SIG-M5 treated with dmso at 0.1 percent for 504 hours (cell line): Measurements from ENCODE around the gene THSD7A.

Experiments used
- DNase-seq: peaks from one replicate; lab custom pipeline; 2025; ENCODE audit not compliant: unreplicated experiment; lab: John Stamatoyannopoulos, UW

Gene THSD7A, protein sequence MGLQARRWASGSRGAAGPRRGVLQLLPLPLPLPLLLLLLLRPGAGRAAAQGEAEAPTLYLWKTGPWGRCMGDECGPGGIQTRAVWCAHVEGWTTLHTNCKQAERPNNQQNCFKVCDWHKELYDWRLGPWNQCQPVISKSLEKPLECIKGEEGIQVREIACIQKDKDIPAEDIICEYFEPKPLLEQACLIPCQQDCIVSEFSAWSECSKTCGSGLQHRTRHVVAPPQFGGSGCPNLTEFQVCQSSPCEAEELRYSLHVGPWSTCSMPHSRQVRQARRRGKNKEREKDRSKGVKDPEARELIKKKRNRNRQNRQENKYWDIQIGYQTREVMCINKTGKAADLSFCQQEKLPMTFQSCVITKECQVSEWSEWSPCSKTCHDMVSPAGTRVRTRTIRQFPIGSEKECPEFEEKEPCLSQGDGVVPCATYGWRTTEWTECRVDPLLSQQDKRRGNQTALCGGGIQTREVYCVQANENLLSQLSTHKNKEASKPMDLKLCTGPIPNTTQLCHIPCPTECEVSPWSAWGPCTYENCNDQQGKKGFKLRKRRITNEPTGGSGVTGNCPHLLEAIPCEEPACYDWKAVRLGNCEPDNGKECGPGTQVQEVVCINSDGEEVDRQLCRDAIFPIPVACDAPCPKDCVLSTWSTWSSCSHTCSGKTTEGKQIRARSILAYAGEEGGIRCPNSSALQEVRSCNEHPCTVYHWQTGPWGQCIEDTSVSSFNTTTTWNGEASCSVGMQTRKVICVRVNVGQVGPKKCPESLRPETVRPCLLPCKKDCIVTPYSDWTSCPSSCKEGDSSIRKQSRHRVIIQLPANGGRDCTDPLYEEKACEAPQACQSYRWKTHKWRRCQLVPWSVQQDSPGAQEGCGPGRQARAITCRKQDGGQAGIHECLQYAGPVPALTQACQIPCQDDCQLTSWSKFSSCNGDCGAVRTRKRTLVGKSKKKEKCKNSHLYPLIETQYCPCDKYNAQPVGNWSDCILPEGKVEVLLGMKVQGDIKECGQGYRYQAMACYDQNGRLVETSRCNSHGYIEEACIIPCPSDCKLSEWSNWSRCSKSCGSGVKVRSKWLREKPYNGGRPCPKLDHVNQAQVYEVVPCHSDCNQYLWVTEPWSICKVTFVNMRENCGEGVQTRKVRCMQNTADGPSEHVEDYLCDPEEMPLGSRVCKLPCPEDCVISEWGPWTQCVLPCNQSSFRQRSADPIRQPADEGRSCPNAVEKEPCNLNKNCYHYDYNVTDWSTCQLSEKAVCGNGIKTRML (N-terminal part only)

DNA sequence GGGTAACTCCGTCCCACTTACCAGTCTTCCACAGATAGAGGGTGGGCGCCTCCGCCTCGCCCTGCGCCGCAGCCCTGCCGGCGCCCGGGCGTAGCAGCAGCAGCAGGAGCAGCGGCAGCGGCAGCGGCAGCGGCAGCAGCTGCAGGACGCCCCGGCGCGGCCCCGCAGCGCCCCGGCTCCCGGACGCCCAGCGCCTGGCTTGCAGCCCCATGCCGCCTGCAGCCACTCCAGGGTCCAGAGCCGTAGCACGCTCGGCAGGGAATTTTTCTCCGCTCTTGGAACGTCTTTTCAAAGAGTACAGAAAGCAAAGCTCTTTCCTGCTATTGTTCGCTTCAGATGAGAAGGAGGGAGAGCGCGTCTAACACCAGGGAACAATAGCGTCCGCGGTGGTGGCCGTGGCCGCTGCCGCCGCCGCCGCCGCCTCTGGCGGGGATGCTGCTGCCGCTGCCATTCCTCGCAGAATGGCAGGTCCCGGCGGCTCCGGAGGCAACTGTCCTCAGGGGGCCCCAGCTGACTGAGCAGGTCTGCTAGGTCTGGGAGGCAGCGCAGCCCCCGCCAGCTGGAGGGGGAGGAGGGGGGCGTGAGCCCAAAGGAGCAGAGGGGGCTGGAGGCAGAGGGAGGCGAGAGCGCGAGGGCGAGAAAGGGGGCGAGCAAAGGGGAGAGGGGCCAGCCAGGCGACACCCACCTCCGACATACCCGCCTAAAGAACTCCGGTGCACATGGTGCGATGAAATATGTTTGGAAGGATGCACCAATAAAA lies at the start of gene THSD7A:
Gene THSD7A, minus strand, starts transcription at position 463 of the 760 bp plus-strand sequence. Its CDS starts 252 bp downstream, at position 211.
- DNase-seq, result peak; percentile 19

DNA sequence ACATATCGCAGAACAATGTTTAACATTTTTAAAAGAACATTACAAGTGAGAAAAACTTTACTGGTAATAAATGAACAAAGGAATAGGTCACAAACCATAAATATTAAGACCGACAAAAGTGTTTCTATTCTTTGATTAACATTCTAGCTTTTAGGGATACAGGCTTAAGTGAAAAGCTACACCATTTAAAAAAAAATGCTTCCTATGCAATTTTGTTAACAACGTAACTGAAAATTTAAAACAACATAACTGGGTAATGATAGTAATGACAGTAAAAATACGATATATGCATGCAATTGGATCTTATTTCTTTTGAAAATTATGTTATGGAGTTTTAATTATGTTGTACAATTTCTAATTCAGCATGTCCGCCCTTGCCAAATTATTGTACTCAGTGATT lies 49.7 kb upstream of the THSD7A start:
- no peak for DNase-seq

DNA sequence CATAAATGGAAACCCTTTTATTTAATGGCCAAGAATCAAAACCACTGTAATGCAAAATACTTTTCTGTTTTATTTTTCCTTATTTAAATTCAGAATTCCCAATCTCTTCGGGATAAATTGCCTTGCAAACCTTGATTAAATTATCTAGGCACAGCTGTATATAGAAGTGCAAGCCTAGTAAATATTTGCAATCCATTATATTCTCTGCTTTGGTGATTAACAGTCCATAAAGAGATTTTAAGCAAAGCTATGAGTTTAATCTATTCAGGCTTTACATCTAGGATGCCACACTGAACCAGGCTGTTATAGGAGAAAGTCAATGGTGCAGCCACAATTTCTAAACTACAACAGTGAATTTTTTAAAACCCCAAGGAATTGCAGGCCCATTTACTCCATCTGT lies 43.6 kb upstream of the THSD7A start:
- no peak for DNase-seq

DNA sequence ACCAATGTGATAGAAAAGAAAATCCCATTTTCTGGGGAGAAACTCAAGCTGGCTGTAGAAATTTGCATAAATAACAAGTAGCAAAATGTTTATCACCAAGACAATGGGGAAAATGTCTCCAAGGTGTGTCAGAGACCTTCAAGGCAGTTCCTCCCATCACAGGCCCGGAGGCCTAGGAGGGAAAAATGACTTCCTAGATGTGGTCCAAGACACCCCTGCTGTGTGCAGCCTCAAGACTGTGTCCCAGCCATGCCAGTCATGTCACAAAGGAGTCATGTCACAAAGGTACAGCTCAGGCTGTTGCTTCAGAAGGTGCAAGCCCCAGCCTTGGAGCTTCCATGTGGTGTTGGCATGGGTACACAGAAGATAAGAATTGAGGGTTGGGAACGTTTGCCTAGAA lies 33.7 kb upstream of the THSD7A start:
- DNase-seq, result no peak

DNA sequence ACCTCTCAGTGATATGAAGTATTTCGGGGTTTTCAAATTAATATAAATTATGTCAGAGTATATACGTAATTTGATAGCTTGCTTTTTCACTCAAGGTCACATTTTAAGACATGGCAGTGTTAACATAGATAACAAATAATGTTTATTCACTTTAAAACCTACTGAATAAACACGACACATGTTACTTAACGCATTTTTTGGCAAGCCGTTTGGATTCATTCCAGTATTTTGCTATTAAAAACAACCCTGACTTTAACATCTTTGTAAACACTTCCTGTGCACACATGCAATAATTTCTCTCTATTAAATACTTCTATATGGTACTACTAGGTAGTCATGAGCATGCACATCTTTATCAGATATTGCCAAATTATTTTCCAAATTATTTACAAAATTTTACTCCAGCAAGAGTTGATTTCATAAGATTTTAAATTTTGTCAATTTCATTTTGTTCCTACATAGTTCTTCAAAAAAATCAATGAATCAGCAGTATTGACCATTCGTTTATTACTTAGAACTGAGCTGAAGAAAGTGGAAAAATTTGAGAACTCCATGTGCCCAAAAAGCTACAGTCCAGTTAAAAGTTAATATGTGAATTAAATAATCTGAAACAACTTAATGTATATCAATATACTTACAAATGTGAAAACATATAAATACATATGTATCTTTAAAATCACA lies 26.8 kb upstream of the THSD7A start:
- no peak for DNase-seq

DNA sequence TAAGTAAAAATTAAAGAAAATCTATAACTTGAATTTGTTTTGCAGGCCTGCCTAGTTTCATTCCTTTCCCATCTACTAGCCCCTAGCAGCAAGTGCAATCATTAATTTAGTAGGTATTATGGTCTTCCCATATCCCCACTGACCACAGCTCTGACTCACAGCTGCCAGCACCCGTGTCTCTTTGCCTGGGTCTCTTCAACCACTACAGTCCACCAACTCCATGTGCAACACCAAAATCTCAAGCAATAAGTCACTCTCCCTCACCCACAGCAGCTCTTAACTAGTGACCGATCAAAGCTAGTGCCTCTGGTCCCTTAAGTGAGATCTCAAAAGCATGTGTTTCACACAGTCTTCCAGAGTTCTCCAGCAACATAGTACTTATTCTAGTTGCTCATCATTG lies 26.0 kb upstream of the THSD7A start:
- DNase-seq, result no peak

DNA sequence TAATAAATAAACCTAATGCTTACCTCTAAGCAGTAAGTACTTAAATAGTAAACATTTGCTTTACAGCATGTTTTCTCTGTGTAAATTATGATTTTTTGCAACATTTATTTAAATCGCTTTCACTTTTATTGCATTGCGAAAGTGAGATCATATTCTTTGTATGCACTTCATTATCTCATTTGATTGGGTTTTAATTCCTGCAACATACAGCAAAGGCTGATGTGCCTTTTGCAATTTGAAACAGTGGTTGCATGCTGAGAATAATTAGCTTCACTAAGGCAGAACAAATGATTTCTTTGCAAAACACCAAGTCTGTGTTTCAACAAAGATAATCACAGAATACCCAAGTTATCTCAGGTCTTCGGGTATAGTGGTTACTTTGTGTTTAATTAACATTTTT lies 16.3 kb upstream of the THSD7A start:
- DNase-seq, result no peak

DNA sequence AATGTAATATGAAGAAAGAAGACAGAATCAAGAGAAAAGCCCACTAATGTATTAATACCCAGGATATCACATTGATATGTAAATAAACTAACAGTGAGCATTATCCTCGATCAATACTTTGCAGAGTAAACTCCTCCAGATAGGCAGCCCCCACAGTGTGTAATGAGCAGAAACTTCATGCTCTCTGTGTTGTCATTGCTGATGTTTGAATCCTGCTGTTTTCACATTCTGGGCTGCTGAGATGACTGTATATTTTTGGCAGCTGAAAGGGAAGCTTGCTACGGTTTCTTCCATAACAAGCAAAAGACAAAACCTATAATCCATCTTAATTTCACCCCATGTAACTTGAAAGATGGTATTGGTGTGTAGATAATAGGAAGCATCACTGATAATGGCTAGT lies 15.3 kb upstream of the THSD7A start:
- DNase-seq, result no peak

DNA sequence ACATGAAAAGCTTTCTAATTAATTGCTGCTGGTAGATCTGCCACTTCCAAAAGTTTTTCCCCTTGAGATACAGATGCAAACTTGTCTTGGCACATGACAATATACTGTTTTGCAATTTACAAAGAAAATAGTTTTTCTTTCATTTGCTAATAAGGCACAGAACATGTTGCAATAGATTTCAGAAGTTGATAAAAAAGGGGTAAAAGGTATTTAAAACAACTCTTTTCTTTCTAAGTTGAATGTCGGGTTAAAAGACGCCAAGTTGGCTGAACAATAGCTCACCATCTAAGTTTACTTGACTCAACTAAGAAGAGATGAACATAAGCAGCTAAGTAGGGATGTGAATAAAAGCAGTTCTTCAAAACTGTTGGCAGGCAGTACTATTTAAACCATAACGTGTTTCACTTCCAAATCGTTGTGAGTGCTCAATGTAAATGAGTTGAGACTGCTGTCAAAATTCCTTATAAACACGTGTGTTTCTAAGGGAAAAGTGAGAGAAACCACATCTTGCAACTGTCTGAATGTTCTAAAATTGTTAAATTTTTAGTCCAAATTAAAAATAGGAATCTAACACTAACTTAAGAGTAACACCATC lies 14.5 kb upstream of the THSD7A start:
- DNase-seq, result no peak

DNA sequence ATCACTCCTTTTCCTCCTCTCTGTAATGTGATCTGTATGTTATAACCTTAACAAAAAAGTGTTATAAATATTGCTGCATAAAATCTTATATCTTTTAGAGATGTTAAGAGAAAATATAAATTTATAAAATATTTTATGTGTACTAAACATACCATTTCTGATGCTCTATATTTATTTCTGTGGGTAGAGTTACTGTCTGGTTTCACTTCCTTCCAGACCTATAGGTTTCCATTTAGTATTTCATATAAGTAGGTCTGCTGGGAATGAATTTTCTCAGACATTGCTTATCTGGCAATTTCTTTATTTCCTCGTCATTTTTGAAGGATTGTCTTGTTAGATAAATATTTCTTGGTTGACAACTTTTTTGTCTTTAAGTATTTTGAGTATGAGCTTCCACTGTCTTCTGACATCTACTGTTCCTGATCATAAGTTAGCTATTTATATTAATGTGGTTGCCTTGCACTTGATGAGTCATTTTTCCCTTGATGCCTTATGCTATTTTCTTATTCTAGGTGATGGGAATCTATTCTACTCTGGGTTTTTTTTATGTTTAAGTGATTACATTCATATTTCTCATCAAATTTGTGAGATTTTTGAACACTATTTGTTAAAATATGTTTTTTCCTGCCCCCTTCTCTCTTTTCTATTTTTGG lies 11.2 kb upstream of the THSD7A start:
- peak; percentile 37 for DNase-seq

DNA sequence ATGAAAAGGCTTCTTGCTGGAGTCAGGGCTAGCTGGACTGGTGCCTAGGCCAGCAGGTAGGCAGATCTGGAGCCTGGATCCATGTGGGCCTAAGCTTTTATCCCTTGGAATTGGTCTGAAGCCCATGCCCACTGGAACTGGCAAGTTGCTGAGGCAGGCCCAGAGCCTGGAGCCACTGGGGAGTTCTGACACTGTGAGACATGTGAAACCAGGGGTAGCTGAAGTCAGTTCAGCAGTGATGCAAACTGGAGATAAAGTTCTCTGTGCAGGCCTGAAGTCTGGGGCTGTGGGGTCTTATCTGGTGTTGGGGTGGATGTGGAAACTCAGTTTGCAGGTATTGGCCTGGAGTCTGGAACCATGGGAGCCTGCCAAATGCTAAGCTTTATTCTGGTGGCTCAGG lies 9.7 kb upstream of the THSD7A start:
- no peak for DNase-seq

DNA sequence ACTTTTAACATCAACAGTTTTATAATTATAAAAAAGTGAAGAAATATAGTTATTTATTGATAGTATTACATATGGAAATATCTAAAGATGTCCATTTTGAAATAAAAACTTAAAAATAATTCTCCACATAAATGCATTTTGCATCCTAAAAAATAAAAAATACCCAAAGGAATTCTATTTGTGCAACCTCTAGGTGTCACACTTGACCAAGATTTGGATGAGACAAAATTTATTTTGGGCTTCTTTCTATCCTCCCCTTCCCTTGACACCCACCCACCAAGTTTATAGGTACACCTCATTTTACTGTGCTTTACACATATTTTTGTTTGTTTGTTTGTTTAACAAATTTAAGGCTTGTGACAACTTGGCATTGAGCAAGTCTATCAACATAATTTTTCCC lies 3.3 kb upstream of the THSD7A start:
- DNase-seq, result no peak

DNA sequence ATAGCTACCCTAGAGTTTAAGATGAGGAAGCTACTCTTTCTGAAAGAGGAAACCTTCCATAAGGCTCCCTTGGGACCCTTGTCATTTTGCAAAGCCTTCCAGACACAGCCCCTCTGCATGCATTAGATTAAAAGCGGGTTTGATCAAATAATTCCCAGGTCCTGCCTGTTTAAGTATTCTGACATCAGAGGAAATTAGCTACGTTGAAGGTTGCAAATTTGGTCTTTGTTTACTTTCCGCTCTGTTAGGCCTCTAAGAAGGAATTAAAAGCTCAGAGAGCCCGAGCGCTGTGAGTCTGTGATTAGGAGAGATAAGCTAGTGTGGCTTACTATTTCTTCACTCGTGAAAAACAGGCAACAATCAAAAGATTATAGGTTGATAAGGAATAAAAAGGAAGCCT lies 1.4 kb upstream of the THSD7A start:
- DNase-seq, result no peak

DNA sequence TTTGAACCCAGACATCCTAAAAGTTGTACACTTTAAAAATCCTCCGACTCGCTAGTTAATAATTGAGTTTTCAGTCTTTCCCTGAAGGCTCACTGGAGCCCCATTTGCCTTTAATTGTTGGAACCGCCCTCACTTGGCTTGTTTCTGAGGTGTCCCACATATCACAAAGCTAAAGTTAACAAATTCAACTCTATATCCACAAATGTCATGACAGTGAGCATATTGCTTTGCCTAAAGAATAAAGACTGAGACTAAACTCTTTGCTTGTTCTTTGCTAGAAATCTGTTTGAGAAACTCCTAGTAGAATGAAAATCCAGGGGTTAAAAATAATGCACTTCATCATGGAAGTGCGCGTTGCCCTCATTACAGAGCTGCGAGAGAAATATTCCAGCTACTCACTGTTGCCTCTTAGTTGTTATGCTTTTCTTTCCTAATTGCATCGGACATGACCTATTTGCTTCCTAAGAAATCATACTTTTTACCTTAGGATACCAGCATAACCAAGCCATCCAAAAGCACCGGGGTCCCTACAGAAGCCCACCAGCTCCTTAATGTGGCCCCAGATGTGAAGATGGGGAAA lies 752 bp downstream of the THSD7A start:
- DNase-seq, result no peak

DNA sequence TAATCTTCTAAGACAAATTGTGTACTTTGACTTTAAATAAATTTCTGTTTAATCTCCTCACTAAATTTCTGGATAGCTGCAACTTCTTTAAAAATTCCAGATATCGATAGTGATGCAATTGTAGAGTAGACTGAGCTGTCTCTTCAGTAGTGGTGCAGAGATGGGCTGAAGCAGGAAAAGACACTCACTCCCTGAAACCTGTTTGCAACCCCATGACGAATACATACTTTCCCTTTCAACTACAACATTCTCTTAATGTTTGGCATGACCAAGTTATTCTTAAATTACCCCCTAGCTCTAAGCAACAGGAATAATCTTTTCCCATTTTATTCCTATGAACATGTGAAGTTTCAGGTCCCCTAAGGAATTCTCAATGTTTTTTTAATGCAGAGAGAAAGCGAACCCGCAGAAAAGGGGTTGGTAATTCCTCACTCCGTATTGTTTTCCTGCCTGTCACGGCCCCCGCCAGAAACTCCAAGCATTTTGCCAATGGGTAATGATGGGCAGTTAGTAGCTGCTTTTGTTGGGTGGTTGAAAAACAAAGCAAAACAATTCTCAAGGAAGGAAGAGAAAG lies 1.3 kb downstream of the THSD7A start:
- no peak for DNase-seq

DNA sequence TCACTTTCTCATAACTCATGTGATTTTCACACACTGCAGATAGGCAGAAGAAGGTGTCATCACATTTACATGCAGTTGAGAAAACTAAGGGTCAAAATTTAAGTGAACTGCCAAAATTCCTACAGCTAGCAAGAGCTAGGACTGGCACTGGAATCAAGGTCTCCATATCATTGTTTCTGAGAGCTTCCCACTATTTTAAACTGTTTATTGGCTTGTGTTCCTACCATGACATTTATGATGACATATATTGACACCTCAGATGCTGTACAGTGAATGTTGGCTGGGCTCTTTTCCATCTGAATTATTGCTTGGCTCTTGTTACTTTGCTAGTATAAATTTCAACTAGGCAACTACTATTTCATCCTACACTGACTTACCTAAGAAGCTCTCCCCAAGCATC lies 2.0 kb downstream of the THSD7A start:
- no peak for DNase-seq

DNA sequence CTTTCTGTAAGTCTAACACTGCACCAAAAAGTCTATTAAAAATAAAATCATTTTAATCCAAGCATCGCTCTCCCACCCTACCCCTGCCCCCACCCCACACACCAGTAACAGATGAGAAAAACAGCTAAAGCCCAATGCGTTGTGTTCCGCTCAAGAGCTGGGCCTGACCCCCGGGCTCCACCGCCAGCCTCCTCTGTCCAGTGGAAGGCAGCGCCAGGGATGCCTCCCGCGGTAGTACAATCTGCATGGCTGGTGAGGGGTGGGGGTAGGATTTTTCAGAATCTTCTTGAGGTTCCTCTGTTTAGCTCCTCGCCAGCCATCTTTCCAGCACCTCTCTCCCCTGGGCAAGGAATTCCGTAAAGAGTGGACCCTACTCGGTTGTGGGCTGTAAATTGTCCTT lies 12.1 kb downstream of the THSD7A start:
- DNase-seq, result no peak

DNA sequence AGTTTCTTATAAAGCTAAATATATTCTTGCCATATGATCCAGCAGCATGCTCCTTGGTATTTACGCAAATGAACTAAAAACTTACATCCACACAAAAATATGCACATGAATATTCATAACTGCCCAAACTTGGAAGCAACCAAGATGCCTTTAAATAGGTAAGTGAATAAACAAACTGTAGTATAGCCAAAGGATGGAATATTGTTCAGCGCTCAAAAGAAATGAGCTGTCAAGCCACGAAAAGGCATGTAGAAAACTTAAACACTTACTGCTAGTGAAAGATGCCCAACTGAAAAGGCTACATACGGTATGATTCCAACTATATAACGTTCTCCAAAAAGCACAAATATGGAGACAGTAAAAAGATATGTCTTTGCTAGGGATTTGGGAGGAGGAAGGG lies 12.7 kb downstream of the THSD7A start:
- DNase-seq, result no peak

DNA sequence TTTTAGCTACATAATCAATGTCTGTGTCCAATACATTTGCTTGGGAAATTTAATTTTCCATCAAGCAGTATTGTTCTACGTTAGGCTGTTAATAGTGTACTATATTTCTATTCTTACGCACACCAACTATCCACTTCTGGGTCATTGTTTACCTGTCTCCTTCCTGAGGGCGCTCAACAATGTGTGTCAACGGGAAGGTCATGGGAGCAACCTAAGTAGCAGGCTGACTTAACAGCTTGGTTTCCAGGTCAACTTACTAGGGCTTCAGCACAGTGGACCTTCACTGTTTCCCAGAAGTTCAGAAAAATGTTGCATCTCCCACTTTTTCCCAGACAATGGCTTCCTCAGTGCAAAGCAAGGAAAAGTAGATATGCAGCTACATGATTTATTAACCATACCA lies 13.7 kb downstream of the THSD7A start:
- DNase-seq, result no peak
